Bone marrow (tissue), 2 donors: ENCODE data around the gene TMEM225B.
"Not testable (repeated sequence)": the region's sequence is repeated elsewhere in the genome, so short reads cannot be mapped to it uniquely, and the experiment has no call there.

Experiments
- DNase-seq, 2 donors: peaks; one replicate each; lab custom pipeline; 2025; lab: John Stamatoyannopoulos, UW

TMEM225B gene

GRCh38 chr7:99623091-99623693 is 25.1 kb downstream of the TMEM225B start:
- DNase-seq = no peak

DNA sequence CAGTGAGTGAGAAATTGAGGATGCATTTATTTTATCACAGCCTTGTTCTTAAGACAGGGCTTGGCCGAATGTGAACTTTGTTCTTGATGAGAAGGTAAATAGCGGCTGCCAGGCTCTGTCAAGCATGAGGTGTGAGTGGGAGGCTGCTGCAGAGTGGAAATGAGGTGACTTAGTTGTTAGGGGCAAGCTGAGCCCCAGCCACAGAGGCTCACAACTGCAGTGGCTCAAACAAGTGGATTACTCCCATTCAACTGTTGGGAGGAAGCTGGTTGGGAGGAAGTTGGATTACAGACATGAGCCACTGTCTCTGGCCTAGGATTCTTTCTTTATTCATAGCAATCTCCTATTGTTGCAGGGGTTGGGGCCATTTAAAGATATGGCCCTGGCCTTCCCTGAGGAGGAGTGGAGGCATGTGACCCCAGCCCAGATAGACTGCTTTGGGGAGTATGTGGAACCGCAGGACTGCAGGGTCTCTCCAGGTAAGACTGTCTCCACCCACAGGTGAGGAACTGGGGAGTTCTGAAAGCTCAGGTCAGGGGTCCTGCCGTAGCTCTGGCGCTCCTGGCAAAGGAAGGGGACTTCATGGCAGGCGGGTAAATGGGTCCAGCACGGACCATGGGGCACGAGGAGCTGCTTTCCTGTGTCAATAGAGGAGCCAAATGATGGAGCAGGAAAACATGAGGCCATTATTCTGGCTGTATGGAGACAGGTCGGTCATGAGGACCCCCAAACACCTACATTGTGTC is 25.8 kb downstream of the TMEM225B start:
- DNase-seq = no peak

DNA sequence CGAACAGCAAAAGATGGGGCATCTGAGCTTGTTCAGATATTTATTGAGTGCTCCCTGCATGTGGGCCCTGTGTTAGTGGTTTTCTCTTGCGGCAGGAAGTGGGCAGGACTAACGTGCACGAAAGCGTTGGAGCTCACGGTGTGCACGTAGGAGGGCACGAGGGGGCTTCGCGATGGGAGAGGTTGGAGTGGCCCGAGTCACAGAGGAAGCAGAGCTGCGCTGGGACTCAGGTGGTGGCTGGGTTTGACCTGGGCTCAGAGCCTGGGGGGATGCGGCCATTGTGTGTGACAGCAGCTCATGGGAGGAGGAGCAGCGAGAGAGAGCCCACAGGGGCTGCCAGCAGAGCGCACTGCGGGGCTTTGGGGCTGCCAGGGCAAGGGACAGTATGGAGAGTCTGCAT is 26.4 kb downstream of the TMEM225B start:
- no peak for DNase-seq

DNA sequence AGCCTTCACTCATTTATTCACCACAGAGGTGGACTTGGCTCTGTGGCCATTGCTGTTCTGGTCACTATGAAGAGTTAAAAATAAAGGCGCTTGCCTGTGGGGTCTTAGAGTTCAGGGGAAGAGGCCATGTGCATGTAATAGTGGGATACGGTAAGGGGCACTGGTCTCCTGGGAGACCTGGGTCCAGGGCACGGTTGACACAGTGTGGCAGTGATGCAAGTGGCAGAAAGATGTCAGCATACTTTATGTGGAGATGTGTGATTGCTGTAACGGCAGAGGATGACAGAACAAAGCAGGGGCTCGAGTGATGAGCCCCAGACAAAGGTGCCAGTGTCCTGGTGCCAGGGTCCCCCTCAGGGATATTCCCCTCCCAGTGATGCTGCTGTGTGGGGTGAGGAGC is 27.3 kb downstream of the TMEM225B start:
- no peak for DNase-seq

GRCh38 chr7:99625961-99626360 is 27.9 kb downstream of the TMEM225B start:
- DNase-seq = no peak

- DNase-seq = no peak
These were observed 28.6 kb downstream of the TMEM225B start for GRCh38 chr7:99626661-99627060.

- DNase-seq = no peak
These were observed 29.4 kb downstream of the TMEM225B start for GRCh38 chr7:99627513-99627912.

DNA sequence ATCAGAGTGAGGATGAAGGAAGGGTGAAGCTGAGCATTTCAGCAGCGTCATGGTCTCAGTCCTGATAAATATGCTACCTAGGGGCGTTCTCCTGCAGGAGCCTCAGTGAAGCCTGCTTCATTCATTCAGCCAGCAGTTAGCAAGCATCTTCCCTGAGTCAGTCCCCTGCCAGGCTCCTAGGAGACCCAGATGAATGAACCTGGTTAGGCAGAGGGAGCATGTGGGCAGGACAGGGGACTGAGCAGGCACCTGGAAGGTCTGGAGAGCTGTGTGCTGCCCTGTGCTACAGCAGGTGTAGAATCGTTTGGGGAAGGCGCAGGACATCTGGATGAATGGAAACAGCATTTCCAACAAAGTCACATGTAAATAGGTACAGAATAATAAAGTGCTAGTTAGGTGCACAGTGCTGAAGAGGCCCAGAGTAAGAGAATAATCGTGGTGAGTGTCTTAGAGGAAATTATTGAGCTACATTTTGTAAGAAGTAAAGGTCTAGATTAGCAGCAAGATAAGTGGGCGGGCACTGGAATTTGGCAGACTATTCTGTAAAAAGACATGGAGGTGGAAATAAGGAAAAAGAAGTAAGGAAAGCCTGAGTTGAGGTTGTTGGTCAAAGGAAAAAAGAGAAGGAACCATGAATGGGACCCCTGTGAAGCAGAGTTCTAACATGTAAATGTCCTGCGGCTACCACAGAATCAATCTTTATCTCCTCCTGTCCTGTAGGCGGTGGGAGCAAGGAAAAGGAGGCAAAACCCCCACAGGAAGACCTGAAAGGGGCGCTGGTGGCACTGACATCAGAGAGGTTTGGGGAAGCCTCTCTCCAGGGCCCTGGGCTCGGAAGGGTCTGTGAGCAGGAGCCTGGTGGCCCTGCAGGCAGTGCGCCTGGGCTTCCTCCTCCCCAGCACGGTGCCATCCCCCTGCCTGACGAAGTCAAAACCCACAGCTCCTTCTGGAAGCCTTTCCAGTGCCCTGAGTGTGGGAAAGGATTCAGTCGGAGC is 30.7 kb downstream of the TMEM225B start:
- no peak for DNase-seq

- DNase-seq = no peak
These were observed 31.6 kb downstream of the TMEM225B start for GRCh38 chr7:99629643-99630042.

DNA sequence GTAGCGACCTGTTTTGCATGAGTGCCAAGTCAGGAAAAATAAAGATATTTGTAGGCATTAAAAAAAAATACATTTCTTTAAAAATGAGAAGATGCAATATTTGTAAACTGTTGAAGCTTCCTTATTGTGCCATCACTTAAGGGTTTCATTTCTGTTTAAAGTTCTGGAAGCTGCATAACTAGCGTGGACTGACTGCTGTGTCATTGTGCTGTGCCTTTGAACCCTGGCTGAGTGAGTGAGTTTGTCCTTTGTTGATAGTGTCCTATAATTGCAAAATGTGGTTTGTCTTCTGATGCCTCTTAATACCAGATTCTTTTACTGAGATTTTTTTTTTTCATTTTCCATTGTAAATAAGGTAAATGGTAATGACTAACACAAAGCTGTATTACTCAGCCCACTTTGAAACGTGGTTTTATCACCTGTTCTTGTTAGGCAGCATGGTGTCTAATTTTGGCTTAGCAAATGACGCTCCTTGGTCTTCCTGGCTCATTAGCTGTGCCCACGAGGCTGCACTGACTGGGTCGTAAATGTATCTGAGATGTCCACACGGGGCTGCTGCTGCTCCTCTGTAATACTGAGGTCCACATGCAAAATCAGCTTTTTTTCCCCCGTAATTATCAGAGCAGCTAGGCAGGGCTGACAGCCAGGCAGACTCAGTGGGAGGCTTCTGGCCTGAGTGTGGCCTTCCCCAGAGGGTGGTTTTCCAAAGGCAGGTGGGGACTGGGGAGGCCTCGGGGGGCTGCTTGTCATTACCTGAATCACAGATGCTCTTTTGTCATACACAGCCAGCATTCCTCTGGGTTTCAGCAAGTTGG is 33.4 kb downstream of the TMEM225B start:
- DNase-seq = no peak

GRCh38 chr7:99637414-99637813 is 39.3 kb downstream of the TMEM225B start:
- not testable (repeated sequence) for DNase-seq

DNA sequence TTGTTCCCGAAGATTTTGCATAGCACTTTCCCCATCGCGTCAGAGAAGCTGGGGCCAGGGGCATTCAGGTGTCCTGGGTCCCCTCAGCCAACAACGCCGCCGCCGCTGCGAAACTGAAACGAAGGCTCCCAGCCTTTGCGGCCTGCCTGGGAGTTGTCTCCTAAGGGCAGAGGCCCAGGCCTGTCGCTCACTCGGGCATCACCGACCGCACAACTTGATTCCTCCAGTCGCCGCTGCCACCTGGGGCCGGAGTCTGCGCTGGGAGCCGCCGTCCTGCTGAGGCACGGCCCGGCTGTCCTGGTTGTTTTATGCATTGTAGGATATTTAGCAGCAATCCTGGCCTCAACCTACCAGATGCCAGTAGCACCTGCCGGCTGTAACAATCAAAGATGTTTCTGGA is 40.7 kb downstream of the TMEM225B start:
- no peak for DNase-seq

- DNase-seq = no peak
These were observed 41.2 kb downstream of the TMEM225B start for GRCh38 chr7:99639267-99639666.

DNA sequence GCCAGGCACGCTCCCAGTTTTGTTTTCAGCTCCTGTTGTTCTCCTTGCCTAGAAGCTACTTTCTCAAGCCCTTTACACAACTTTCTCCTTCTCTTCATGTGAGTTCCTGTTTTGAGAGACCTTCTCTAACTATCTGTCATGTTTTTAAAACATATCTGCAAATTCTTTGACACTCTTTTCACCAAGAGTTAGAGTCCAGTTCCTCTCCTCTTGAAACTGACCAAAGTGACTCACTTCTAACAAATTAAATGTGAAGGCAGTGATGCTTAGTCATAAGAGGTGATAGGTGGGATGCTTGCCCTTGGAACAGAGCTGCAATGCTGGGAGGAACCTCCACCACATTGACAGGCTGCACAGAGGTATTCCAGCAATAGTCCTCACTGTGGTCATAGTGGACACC is 44.0 kb downstream of the TMEM225B start:
- DNase-seq = no peak

DNA sequence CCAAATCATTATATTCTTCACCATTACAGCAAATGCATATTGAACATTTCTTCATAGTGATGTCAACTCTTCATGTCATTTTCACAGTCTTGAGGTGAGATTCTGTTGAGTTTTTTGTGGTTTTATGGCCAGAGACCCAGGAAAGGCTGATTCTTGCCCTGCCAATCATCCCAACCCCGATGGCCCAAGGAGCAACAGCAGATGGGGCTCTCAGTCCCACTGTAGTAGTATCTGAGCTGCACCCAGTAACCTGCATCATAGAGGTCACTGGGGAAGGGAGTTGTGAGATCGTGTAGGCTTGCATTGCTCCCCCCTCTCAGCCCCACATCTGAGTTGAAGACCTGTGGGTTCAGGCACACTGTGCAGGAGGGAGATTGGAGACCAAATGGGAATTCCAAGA is 45.4 kb downstream of the TMEM225B start:
- no peak for DNase-seq

DNA sequence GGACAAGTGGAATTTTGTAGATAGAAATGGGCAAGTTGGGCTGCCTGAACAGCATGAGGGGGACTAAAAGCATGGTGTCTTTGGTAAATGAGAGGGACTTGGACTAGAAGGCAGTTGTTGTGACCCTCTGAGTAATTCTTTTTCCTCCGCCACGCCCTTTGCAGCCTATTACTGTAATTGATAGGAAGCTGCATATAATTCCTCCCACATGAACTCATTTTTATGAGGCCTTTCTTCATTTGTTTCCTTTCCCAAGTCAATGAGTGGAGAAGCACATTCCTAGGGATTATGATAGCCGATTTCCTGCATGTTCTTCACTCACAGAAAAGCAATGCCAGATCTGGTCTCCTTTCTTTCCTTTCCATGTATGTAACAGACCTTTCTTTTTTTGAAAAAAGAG is 46.4 kb downstream of the TMEM225B start:
- DNase-seq = no peak

- DNase-seq = no peak
These were observed 47.5 kb downstream of the TMEM225B start for GRCh38 chr7:99645590-99645989.

- no peak for DNase-seq
These were observed 50.8 kb downstream of the TMEM225B start for GRCh38 chr7:99648843-99649242.

DNA sequence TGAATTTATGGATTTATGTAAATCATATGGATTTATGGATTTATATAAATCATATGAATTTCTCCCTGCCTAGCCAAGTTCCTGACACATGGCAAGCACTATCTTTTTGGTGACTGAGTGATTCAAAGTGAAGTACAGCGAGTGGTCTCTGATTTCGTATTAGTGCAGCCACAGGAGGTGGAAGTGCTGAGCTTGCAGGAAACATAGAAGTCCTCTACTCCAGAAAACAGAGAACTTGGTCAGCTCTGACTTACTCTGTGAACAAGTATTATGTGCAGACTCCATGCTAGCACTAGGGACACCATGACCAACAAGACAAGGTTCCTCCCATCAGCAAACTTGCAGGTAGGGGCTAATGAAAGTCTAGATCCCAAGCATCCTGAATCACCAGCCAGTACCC is 53.2 kb downstream of the TMEM225B start:
- no peak for DNase-seq

DNA sequence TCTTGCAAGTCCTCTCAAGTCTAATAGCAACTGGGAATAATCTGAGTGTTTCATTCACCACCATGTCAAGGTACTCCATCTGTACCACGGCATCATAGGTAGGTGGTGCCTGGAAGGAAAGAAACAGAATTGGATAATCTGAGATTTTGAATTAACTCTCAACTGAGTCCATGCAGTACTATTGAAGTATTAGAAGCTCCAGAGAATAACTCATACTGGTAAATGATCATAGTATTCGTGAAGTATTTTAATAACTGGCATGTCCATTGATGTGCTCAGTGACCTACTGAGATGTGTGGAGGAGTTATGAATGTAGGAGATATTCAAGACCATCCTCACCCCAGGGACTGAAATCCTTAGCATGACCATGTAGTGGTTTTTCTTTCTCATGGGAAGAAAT is 54.6 kb downstream of the TMEM225B start:
- no peak for DNase-seq

- DNase-seq = not testable (repeated sequence)
These were observed 55.2 kb downstream of the TMEM225B start for GRCh38 chr7:99653269-99653668.

- DNase-seq = no peak
These were observed 55.7 kb downstream of the TMEM225B start for GRCh38 chr7:99653754-99654153.
